Ramos (cell line): ENCODE measurements around the gene GCKR.

Source experiments
- in situ Hi-C: fragments of 300-500 bp; cut with MboI; formaldehyde crosslinking; loops from one replicate; pipeline ENCODE4 v1.14.3; 2022; ENCODE audit warnings: low sequenced_read_pairs; ENCODE audit not compliant: unreplicated experiment

The GCKR gene

DNA sequence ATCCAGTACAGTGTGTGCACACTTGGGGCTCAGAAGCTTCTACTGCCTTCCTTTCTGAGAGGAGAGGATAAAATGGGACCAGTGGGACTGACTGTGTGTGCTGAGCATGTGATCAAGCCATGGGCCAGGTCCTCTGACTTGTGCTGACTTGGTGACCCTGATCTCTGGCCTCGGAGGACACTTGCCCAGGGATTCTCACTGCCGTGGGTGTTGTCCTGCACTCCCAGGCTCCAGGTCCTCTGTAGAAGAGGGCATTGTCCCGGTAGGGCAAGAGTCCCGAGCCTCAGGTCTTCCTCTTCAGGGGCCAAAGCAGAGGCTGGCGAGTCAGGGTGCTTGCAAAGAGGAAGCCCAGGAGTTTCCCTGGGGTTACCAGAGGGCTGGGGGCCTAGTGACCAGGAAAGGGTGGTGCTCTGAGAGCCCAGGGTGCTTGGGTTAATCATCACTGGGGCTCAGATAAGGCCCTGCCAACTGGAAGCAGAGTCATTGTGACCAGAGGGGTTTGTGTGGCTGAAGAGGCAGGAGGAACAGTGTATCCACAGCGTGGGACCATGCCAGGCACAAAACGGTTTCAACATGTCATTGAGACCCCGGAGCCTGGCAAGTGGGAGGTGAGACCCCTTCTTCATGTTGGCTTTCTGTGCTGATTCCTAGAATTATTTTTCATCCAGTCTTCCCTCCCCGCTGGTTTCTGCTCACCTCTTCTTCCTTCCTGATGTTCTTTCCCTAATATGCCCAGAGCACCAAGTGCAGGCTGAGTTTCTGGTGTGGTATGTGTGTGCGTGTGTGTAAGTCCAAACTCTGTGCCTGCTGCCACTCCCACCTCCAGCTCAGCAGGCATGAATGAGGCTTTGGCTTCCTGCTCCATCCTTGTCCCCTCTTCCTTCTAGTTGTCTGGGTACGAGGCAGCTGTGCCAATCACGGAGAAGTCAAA is at the start of gene GCKR:
GCKR (plus strand) TSS at position 483 of the 931 bp plus-strand sequence; CDS start at position 549, 66 bp downstream.
- in situ Hi-C loops, result no loop called here

GRCh38 chr2:27448381-27448780 is 48.3 kb upstream of the GCKR start:
- in situ Hi-C loops, result no loop called here

DNA sequence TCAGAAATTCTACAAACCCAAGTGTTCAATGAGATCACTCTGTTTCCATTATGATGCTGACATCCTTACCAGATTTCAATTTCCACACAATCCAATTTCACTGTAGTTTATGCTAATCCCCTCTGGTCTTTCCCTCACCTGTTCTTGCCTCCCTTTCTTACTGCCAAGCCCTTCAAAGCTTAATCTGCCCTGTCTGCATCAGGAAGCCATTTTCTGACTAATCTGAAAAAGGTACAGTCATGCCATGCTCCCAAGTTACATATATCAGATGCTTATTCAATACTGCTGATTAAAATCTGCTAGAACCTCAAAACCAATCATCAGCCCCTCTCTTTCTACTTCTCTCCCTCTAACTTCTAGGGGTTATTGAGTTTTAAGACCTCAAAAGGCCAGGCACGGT is 45.5 kb upstream of the GCKR start:
- in situ Hi-C loops, result no loop called here

- in situ Hi-C loops, result no loop called here
Observed at GRCh38 chr2:27453968-27454367, 42.7 kb upstream of the GCKR start.

DNA sequence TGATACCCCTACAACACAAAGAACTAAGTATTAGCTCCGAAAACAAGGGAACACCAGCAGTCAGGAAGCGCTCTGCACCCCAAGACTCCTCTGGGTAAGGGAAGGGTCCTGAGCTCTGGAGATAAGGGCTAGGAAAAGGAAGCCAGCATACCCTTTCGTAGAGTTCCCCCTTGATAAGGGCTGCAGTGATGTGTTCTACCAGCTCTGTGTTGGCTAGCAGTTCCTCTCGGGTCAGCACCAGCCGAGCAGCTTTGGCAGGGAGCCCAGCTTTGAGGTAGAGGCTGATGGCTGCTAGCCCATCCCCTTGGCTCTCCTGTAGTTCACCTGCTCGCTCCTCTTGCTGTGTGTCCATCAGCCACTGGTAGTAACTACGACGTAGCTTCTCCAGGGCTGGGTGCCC is 35.5 kb upstream of the GCKR start:
- in situ Hi-C loops, result no loop called here

DNA sequence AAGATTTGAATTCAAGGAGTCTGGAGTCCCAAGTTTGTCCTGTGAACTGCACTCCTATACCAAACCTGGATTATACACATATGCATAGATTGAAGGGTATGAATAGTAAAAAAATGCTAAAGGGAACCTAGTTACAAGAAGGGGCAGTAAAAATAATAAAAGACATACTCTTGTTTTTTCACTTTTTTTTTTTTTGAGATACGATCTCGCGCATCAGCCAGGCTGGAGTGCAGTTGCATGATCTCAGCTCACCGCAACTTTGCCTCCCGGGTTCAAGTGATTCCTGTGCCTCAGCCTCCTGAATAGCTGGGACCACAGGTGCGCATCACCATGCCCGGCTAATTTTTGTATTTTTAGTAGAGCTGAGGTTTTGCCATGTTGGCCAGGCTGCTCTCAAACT is 32.2 kb upstream of the GCKR start:
- in situ Hi-C loops, result no loop called here

GRCh38 chr2:27471961-27472360 is 24.7 kb upstream of the GCKR start:
- in situ Hi-C loops, result no loop called here

GRCh38 chr2:27485496-27485895 is 11.1 kb upstream of the GCKR start:
- in situ Hi-C loops, result no loop called here

DNA sequence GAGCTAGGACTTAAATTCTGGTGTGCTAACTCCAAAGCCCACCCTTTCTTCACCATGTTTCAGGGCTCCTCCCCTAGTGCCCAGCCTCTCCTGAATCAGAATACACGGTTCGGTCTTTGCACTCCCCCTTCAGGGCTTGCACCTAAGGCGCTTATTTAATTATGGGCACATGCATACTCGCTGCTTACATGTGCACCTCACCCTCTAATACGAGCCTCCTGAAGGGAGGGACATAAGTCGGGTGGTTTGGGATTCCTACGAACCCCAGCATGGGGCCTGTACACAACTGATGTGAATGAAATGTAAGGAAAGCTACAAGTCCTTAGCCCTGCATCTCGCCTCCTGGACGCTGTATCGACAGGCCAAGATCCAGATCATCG is 7.5 kb upstream of the GCKR start:
- in situ Hi-C loops, result no loop called here

DNA sequence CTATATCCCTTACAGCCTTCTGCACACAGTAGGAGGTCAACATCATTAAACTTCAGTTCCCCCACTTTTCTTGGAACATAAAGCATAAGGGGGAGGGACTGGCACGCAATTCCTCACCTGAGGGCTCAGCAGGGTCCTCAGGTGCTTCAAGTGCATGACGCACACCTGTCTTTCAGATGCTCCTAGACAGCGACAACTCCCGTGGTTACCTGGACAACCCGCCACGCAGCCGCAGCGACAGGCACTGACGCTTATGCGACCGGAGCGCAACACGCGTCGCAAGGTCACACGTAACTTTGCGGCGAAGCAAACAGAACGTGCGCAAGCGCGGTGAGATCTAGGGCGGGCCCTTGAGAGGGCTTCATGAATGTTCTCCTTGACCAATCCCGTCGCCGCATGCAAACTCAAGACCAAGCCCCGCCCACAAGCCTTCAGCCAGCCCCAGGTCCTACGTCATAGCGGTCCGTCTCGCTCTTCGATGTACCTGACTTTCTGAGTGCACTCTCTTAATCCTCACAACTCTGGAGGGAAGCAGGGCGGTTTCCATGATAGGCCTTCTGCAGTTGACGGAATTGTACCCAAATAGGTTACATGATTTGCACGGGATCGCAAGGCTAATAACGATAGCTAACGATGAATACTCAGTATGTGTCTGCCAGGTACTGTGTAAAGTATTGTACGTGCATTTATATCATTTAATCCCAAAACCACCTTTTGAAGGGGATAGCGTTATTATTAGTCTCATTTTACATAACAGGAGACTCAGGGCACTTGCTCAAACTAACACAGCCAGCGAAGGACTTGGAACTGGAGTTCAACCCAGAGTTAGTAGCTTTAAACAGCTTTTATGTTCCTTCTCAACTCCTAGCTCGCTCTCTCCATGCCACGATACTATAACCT is 6.9 kb upstream of the GCKR start, which contains the start of gene IFT172:
IFT172 (minus strand) TSS at position 246 of the 900 bp plus-strand sequence; CDS start at position 156, 90 bp downstream.
- in situ Hi-C loops, result no loop called here

DNA sequence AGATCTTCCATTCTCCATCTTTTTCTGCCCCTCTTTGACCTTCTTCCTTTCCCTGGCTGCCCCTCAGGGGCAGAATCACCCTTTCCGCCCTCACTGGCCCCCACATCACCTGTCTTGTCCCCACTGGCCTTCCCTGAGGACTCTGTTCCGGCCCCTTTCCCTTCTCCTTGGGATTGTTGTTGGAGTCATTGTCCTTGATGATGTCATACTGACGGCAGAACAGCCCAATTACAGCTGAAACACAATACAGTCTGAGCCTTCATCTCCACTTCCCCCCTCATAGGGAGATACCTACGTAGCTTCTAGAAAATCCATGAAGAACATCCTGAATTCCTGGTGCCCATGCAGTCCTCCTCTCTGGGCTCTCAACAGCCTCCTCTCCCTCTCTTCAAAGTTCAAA is 4.1 kb upstream of the GCKR start:
- in situ Hi-C loops, result no loop called here

GRCh38 chr2:27493948-27494283 is 2.7 kb upstream of the GCKR start:
- in situ Hi-C loops, result no loop called here

GRCh38 chr2:27494284-27494943 is 2.2 kb upstream of the GCKR start:
- in situ Hi-C loops, result no loop called here

DNA sequence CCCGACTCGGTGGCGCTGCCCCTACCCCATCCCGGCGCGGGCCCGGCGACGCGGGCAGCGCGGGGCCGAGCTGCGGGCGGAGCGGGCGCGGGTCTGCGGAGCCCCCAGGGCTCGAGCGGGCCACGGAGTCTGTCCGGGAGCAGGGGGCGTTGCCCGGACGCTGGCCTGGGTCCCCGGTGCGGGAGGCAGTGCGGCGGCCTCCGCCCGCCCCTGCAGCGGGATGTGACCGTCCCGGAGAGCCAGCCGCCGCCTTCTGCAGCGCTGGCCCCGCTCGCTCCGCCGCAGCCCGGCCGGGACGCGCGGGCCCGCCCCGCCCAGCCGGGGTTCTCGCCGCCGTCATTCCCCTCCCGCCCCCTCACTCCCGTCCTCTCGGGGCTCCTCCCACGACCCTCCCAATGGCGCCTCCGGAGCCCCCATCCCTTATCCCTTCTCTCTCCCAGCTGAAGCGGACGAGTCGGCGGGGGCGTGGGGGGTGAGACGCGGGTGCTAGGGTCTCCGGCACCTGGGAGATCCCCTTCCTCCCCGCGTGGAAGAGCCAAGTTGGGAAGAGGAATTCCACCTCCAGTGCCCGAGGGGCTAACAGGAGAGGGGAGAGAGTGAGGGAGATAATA is 1.6 kb upstream of the GCKR start, which contains the start of gene FNDC4:
FNDC4 (minus strand) TSS at position 257 of the 611 bp plus-strand sequence. CDS start 521 bp downstream, outside the sequence.
- in situ Hi-C loops, result no loop called here

- in situ Hi-C loops, result no loop called here
Observed at GRCh38 chr2:27495840-27496356, 741 bp upstream of the GCKR start.

DNA sequence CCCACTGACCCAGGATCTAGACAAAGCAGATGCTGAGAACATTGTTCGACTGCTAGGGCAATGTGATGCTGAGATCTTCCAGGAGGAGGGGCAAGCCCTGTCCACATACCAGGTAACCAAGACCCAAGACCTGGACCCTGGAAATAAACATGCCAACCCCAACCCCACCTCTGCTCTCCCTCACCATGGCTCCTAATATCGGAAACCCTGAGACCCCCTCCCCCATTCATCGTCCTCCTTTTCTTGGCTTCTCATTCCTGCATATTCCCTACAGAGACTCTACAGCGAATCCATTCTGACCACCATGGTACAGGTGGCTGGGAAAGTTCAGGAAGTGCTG is 619 bp downstream of the GCKR start:
- in situ Hi-C loops, result no loop called here

- in situ Hi-C loops, result no loop called here
Observed at GRCh38 chr2:27498975-27499374, 2.3 kb downstream of the GCKR start.

GRCh38 chr2:27501042-27501441 is 4.4 kb downstream of the GCKR start:
- in situ Hi-C loops, result no loop called here

- in situ Hi-C loops, result no loop called here
Observed at GRCh38 chr2:27502142-27502541, 5.5 kb downstream of the GCKR start.

GRCh38 chr2:27506587-27506986 is 9.9 kb downstream of the GCKR start:
- in situ Hi-C loops, result no loop called here
